Caco-2 (cell line): ENCODE data around the gene CPLANE2. TPM values are rescaled to one million over a fixed set of nuclear protein-coding genes. Genes with fewer than 3 reads are reported as not detected.

Experiments used
- BruUV-seq: library from RNA; stranded (reverse); fragments of 400-500 nt; replicated peaks from 2 replicates; lab custom pipeline; 2021; lab: Mats Ljungman, UMichigan
- CTCF ChIA-PET: fragments of 300-600 bp; sonication (Branson Sonifier 250); formaldehyde crosslinking; loops from one replicate; lab custom pipeline; 2022; ENCODE audit warnings: antibody characterized with exemption; lab: Charles Lee
- POLR2A ChIA-PET: fragments of 300-600 bp; sonication (Branson Sonifier 250); formaldehyde crosslinking; loops from one replicate; lab custom pipeline; 2022; ENCODE audit warnings: antibody characterized with exemption; lab: Charles Lee
- DNase-seq, 2 experiments: peaks; one replicate each; pipeline versions ENCODE4 v3.0.0 to v3.0.0-alpha.2; 2020 to 2022
- H3K27me3 ChIP-seq: replicated peaks from 2 replicates; pipeline ENCODE4 v1.6.0; 2011; ENCODE audit warnings: low read length; ENCODE audit not compliant: control insufficient read depth, insufficient read depth
- H3K36me3 ChIP-seq: 2 replicates; pipeline ENCODE4 v1.5.1; 2011; ENCODE audit warnings: low read length; ENCODE audit not compliant: control insufficient read depth, insufficient read depth
- H3K4me1 ChIP-seq: fragments of 250-450 bp; sonication (Bioruptor Pico); 2 replicates; pipeline ENCODE4 v1.5.1; 2020; ENCODE audit warnings: mild to moderate bottlenecking
- H3K4me3 ChIP-seq: 2 replicates; pipeline ENCODE4 v1.5.1; 2011; ENCODE audit warnings: low read depth, mild to moderate bottlenecking, control low read depth, low read length
- H3K9me3 ChIP-seq: fragments of 250-450 bp; sonication (Bioruptor Pico); 2 replicates; pipeline ENCODE4 v1.5.1; 2020; ENCODE audit warnings: mild to moderate bottlenecking, moderate library complexity
- H3K27ac Mint-ChIP-seq: one replicate; pipeline ENCODE4 v1.8.0; 2022; ENCODE audit warnings: mixed read lengths; ENCODE audit not compliant: unreplicated experiment
- H3K27me3 Mint-ChIP-seq: one replicate; pipeline ENCODE4 v1.8.0; 2022; ENCODE audit warnings: mixed read lengths; ENCODE audit not compliant: insufficient read depth, unreplicated experiment
- H3K36me3 Mint-ChIP-seq: one replicate; pipeline ENCODE4 v1.8.0; 2022; ENCODE audit warnings: mild to moderate bottlenecking, mixed read lengths; ENCODE audit not compliant: insufficient read depth, unreplicated experiment
- H3K4me1 Mint-ChIP-seq: one replicate; pipeline ENCODE4 v1.8.0; 2022; ENCODE audit warnings: low read depth, mixed read lengths; ENCODE audit not compliant: unreplicated experiment
- H3K4me3 Mint-ChIP-seq: one replicate; pipeline ENCODE4 v1.8.0; 2022; ENCODE audit warnings: mild to moderate bottlenecking, moderate library complexity, mixed read lengths; ENCODE audit not compliant: unreplicated experiment
- H3K9me3 Mint-ChIP-seq: one replicate; pipeline ENCODE4 v1.8.0; 2022; ENCODE audit warnings: mixed read lengths; ENCODE audit not compliant: unreplicated experiment
- CTCF ChIP-seq, 2 experiments: fragments of 200-600 bp in 1 of 2; IDR thresholded peaks; 1 replicate in 1 of 2; 2 replicates in 1 of 2; pipeline versions ENCODE4 v1.5.1 to v1.8.0; 2011 to 2022; ENCODE audit warnings: antibody characterized with exemption in 1 of 2, control low read depth in 1 of 2, inconsistent platforms in 1 of 2, low read depth in 1 of 2, low read length in 1 of 2, mild to moderate bottlenecking in 1 of 2, moderate library complexity in 1 of 2; ENCODE audit not compliant: insufficient read depth in 1 of 2, severe bottlenecking in 1 of 2, unreplicated experiment in 1 of 2
- intact Hi-C: fragments of 100-400 bp; cut with micrococcal nuclease; formaldehyde crosslinking; loops from one replicate; pipeline ENCODE4 v1.10.0; 2022; ENCODE audit not compliant: unreplicated experiment
- total RNA-seq: library from RNA; stranded (reverse); gene quantifications from 2 replicates; pipeline ENCODE4 v1.2.3, GENCODE V29; 2022

Gene CPLANE2
- total RNA-seq, 1 experiment from 2014 or later: 4.2 TPM

GRCh38 chr1:16184557-16185303 is 52.3 kb downstream of the CPLANE2 start:
- DNase-seq: no peak
- Histone ChIP-seq H3K9me3 (no peaks in the 10 kb centered on the region), H3K36me3 (no peaks in the 10 kb centered on the region), H3K4me1 (peaks cover 46% of the 10 kb centered on the region), H3K4me3 (no peak overlapping the region), H3K27me3 (no peaks in the 10 kb centered on the region)
- H3K4me3 Mint-ChIP-seq: no peak overlapping the region
- BruUV-seq: no TSS peak
- POLR2A ChIA-PET: no interaction called here
- intact Hi-C loops: loop anchor here (5.0 kb wide), 1 partner anchor 53 kb away; the partner anchor contains the start of gene CPLANE2
- H3K9me3 Mint-ChIP-seq: no peaks in the 10 kb centered on the region
- no peaks in the 10 kb centered on the region for H3K27me3 Mint-ChIP-seq
- CTCF ChIA-PET: interaction anchor here (0.6 to 0.7 kb wide), 2 partner anchors 102 to 106 kb away, joined by 3 read pairs; no protein-coding TSS in a partner anchor
- TF ChIP-seq CTCF (IDR thresholded peaks at IDR 0.05; ENCODE audit: insufficient read depth in 1 of 2, low read depth in 1 of 2, low read length in 1 of 2, severe bottlenecking in 1 of 2, unreplicated experiment in 1 of 2): no peak
- H3K4me1 Mint-ChIP-seq: peaks cover 24% of the 10 kb centered on the region
- H3K27ac Mint-ChIP-seq: peak overlapping the region; percentile 54
- no peaks in the 10 kb centered on the region for H3K36me3 Mint-ChIP-seq

- no peaks in the 10 kb centered on the region for H3K36me3 ChIP-seq
- Mint-ChIP-seq H3K27ac (peak overlapping the region; percentile 54), H3K9me3 (no peaks in the 10 kb centered on the region), H3K27me3 (no peaks in the 10 kb centered on the region), H3K36me3 (no peaks in the 10 kb centered on the region), H3K4me3 (no peak overlapping the region), H3K4me1 (peaks cover 23% of the 10 kb centered on the region)
- H3K4me1 ChIP-seq: peaks cover 45% of the 10 kb centered on the region
- no peak for DNase-seq
- ChIA-PET CTCF (no interaction called here), POLR2A (no interaction called here)
- no TSS peak for BruUV-seq
- intact Hi-C loops: loop anchor here (2.0 kb wide), 1 partner anchor 37 kb away; no protein-coding TSS in a partner anchor
- H3K27me3 ChIP-seq: no peaks in the 10 kb centered on the region
- no peaks in the 10 kb centered on the region for H3K9me3 ChIP-seq
- H3K4me3 ChIP-seq: no peak overlapping the region
- TF ChIP-seq CTCF (IDR thresholded peaks at IDR 0.05; ENCODE audit: insufficient read depth in 1 of 2, low read depth in 1 of 2, low read length in 1 of 2, severe bottlenecking in 1 of 2, unreplicated experiment in 1 of 2): no peak
Observed at GRCh38 chr1:16183765-16184556, 53.0 kb downstream of the CPLANE2 start.

- peaks cover 27% of the 10 kb centered on the region for H3K4me1 Mint-ChIP-seq
- H3K4me1 ChIP-seq: peaks cover 45% of the 10 kb centered on the region
- peak overlapping the region; percentile 54 for H3K27ac Mint-ChIP-seq
Observed at GRCh38 chr1:16183179-16183578, 53.8 kb downstream of the CPLANE2 start.

More at GRCh38 chr1:16183179-16183578, 53.8 kb downstream of the CPLANE2 start:
- ChIA-PET CTCF (interaction anchor here (0.6 kb wide), 1 partner anchor 29 kb away, joined by 3 read pairs; no protein-coding TSS in a partner anchor), POLR2A (no interaction called here)
- Histone ChIP-seq H3K36me3 (no peaks in the 10 kb centered on the region), H3K27me3 (no peaks in the 10 kb centered on the region), H3K9me3 (no peaks in the 10 kb centered on the region), H3K4me3 (no peak overlapping the region)
- Mint-ChIP-seq H3K4me3 (no peak overlapping the region), H3K9me3 (no peaks in the 10 kb centered on the region), H3K36me3 (peaks cover 4% of the 10 kb centered on the region), H3K27me3 (no peaks in the 10 kb centered on the region)
- intact Hi-C loops: loop anchor here (2.0 kb wide), 1 partner anchor 36 kb away; no protein-coding TSS in a partner anchor
- TF ChIP-seq CTCF (IDR thresholded peaks at IDR 0.05; ENCODE audit: insufficient read depth in 1 of 2, low read depth in 1 of 2, low read length in 1 of 2, severe bottlenecking in 1 of 2, unreplicated experiment in 1 of 2): no peak
- BruUV-seq: no TSS peak
- no peak for DNase-seq
